Right lobe of liver (tissue), 4 donors: ENCODE results near the gene STK32B.

ENCODE experiments used
- CTCF ChIP-seq, 4 donors: fragments of 200-600 bp in 3 of 4; fragments of 450-650 bp in 1 of 4; IDR thresholded peaks; one replicate each; pipeline versions ENCODE4 v1.5.1 to v1.8.0; 2016 to 2022; ENCODE audit warnings: antibody characterized with exemption in 4 of 4, mild to moderate bottlenecking in 2 of 4
- POLR2A ChIP-seq: fragments of 450-650 bp; IDR thresholded peaks from one replicate; pipeline ENCODE4 v1.6.1; 2017; ENCODE audit warnings: antibody characterized with exemption, mild to moderate bottlenecking
- donor health status: DM: no; HTN: no; CAD: no.
- donor health status: DM: no; HTN: no; CAD: no.
- donor health status: DM: no; HTN: yes; CAD: no.

GRCh38 chr4:5019274-5019673 is 32.0 kb upstream of the STK32B start, which contains the start of gene CYTL1:
- TF ChIP-seq CTCF (IDR thresholded peaks at IDR 0.05) (no peak), POLR2A (no peak)
